Stimulated activated CD4-positive, alpha-beta T cell treated with anti-CD3 and anti-CD28 coated beads, Interleukin-1b, Interleukin-23, amount 100 ng/mL, for 48 hours (primary cell): ENCODE measurements around the gene PPARG.
A peak's percentile ranks its signal among the peaks of the same experiment; 100 is the strongest.
"Not testable (repeated sequence)": the region's sequence is repeated elsewhere in the genome, so short reads cannot be mapped to it uniquely, and the experiment has no call there.

Experiments
- DNase-seq: peaks from one replicate; pipeline ENCODE4 v3.0.0-alpha.2; 2020

PPARG gene

GRCh38 chr3:12383218-12383617, 94.3 kb downstream of the PPARG start:
- DNase-seq: no peak

DNA sequence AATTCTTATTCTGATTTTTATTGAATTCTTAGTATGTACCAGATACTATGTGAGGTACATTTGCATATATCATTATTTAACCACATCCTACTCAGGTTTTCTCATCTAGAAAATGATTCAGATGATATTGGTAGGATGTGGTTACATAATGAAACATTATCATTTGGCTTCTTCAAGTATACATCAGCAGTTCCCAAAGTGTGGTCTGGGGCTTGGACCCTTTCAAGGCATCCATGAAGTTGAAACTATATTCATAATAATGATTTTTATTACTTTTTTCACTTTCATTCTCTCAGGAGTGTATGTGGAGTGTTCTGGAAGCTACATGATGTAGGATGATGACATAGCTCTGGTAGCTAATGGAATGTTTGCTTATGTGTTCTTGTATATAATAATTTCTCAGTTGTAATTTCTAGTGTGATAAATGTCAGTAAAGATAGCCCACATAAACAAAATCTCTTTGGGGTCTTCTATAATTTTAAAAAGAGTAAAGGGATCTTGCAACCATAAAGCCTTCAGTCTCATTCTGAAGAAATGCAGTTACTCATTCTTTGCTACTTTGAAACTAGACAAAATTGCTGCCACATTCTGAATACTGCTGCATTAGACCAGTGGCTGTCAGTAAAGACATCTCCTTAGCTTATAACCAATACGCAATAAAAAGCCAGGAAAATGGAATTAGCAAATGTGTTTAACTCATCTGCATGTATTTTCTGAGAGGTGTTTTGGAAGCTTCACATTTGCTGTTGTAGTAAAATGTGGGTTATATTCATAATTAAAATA, 95.8 kb downstream of the PPARG start:
- peak; percentile 5 for DNase-seq

DNA sequence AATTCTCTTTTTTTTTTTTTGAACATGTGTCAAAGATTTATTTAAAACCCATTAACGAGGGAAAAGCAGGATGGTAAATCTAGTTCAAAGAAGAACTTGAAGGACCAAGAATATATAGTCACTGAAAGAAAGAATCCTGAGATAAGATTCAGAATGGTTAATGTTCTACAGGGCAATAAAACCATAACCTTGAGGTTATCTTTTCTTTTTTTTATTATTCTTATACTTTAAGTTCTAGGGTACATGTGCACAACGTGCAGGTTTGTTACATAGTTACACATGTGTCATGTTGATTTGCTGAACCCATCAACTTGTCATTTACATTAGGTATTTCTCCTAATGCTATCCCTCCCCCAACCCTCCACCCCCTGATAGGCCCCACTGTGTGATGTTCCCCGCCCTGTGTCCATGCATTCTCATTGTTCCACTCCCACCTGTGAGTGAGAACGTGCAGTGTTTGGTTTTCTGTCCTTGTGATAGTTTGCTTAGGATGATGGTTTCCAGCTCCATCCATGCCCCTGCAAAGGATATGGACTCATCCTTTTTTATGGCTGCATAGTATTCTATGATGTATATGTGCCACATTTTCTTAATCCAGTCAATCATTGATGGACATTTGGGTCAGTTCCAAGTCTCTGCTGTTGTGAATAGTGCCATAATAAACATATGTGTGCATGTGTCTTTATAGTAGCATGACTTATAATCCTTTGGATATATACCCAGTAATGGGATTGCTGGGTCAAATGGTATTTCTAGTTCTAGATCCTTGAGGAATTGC, 97.8 kb downstream of the PPARG start:
- not testable (repeated sequence) for DNase-seq

GRCh38 chr3:12388185-12388584, 99.3 kb downstream of the PPARG start:
- no peak for DNase-seq

DNA sequence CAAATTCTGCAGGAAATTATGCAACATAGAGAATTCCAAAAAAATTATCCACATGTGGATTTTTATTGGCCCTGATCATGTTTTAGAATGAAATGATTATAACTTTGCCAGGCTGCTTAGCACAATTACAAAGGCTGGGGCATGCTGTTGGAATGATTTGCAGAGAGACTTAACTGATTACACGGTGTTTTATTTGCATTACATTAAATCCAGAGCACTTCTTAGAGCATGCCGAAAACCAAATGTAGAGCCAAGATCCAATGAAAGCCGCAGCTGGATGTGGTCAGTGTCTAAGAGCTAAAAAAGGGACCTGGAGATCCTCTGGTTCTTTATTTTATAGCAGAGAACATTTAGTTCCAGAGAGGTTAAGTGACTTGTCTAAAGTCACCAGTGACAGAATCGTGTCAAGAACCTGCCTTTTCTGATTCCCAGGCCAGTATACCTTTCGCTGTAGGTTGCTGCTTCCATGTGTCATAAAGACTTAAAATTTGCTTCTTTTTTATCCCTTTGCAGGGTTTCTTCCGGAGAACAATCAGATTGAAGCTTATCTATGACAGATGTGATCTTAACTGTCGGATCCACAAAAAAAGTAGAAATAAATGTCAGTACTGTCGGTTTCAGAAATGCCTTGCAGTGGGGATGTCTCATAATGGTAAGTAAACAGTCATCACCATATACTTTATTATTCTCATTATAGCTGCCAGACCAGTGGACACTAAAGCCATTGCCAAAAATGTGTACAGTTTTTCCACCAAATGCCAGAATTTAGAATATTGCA, 103.4 kb downstream of the PPARG start:
- no peak for DNase-seq

DNA sequence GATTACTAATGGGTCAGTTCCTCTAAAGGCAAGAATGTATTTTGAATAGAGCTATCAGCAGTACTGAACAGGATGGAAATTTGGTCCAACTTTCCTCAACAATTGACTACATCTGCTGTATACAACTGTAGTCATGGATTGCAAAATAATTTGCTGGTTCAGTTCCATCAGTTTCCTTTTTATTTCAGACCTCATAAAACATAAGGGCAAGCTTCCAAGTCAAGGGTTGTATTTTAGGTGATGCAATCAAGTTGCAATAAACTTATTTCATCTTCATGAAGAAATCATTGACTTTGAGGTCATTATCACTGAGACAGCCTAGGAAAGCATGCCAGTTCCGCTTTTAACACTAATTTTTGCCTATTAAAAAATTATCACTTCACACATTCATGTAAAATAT, 105.0 kb downstream of the PPARG start:
- no peak for DNase-seq

DNA sequence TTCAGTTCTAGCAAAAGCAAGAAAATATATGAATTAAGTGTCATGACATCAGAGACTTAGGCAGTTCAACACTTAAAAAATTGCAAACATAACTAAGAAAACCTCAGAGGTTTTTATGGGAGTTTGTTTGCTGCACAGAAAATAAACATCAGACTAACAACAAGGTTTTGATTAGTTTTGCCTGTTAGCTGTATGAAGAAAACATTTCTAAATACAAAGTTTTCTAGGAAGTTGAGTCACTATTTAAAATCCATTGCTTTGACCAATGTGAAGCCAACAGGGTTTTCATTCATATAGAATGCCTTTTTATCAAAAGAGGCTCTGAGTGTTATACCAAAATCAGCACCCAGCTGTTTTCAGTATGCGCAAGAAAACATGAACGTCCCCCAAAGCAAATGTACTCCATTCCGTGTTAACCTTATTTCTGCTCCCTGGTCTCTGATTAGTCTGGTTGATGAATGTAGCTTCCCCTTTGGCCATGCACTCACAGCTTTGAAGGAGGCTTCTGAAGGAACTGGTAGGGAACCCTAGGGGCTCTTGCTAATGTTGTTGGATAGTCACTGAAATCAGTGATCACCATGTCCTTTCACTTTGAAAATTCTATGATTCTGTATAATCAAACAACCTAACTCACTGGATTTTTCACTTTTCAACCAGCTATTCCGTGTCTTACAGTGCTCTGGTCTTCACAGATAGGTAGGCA, 105.8 kb downstream of the PPARG start:
- DNase-seq: no peak

- peak; percentile 31 for DNase-seq
Measured at GRCh38 chr3:12395349-12396012, 106.6 kb downstream of the PPARG start.

- DNase-seq: no peak
Measured at GRCh38 chr3:12396471-12396870, 107.6 kb downstream of the PPARG start.

GRCh38 chr3:12399226-12399625, 110.4 kb downstream of the PPARG start:
- DNase-seq: no peak

GRCh38 chr3:12400616-12401194, 111.8 kb downstream of the PPARG start:
- no peak for DNase-seq

DNA sequence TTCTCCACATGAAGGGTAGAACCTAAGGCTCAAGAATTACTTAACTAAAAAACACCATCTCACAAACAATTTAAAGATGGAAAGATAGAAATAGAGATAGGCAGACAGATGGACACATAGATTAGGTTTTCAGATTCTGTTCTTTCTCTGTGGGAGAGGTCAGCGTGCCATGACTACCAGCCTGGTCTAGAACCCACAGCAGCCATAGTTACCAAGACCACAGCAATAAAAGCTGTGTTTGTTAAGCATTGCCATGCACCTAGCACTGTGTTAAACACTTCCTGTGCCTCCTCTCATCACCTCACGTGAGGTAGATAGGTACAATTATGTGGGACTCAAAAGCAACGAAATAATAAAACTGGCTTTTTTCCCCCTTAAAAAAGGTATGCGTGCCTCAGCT, 112.3 kb downstream of the PPARG start:
- no peak for DNase-seq

- DNase-seq: no peak
Measured at GRCh38 chr3:12405432-12406272, 116.8 kb downstream of the PPARG start.

DNA sequence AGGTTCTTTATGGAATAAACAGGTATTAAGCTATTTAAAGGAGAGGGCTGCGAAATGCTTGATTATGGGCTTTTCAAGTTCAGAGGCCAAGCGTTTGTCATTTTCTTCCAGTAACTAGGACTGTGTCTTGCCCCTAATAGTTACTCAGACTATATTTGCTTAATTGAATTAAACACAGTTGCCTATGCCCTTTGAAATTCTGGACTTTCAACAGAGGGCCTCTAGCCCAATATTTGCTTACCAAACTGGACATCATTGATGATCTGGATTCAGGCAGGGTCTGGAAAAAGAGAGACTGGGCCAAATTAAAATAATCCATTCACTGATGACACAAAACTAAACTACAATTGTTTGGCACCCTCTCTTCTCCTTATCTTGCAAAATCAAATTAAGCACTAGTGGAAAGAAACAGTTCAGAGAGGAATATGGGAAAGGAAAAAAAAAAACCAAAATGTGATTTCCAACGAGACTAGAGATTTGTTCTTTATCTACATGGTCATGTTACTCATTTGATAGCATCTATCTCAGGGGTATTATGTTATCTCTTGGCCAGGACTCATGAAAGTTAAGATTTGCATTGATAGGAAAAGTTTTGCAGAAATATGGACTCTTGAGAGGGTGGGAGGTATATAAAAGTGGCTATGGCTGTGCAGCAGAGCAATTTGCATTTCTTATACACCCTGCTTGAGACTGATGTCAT, 120.3 kb downstream of the PPARG start:
- DNase-seq: no peak

DNA sequence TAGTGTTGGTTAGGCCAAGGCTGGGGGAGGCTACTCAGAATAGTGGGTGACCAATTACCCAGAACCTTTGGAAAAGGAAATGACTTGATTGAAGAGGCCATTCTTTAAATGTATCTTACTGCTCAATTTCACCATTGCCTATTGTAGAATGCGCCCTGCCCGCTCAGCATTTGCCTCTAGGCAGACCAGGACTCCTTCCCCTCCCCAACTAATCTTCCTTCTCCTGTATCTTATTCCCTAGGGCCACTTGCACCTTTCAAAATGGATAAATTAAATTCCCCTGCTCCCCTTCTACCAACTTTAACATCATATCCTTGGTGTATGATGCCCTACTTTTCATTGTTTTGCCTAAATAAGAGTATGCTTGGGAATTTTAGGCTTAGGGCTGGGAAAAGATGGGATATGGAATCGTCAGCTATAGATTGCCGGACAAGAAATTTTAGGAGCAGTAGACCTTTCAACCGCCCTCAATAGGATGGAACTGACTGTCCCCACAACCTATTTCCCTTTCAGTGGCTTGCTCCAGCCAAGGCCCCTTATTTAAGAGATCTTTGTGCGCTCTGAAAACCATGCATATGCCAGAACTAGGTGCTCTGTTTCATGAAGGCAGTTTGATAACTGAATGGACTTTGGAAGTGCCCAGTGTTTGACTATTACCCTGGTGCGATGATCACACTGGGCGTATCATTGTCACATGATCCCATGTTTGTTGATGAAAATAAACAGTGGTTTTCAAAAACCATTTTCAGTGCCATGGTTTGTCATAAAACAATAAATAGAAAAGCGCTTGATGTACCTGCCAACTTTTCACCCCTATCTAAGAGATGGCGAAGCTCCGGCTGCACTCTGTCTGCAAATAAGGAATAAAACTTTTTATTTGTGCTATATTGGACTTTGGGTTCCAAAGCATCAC, 121.1 kb downstream of the PPARG start:
- no peak for DNase-seq

GRCh38 chr3:12413721-12414255, 124.9 kb downstream of the PPARG start:
- DNase-seq: no peak

DNA sequence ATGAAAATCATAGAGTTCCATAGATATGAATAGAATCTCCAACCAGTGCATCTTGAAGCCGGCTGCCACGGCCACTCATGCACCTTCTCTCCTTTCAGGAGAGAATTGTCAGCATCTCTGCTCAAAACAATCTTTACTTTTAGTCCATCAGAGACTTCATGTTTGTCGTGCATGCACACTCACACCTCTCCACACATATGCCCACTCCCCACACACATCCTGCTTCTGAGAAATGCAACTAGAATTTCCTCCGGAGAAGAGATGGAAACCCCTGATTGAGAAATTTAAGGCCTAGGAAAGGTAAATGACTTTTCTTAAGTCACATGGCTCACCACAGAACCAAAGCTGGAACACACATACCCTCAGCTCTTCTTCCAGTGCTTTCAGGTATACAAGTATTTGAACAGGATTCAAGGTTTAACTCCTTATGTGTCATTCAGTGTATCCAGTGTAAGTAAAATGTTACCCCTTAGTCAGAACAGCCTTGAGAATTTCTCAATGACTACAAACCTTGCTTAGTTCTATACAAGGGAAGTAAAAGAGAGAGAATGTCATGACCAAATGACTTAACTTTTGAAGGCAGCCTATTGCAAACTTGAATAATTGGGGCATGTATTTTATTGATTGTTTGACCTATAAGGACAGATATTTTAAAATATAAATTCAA, 126.3 kb downstream of the PPARG start:
- DNase-seq: peak; percentile 5

DNA sequence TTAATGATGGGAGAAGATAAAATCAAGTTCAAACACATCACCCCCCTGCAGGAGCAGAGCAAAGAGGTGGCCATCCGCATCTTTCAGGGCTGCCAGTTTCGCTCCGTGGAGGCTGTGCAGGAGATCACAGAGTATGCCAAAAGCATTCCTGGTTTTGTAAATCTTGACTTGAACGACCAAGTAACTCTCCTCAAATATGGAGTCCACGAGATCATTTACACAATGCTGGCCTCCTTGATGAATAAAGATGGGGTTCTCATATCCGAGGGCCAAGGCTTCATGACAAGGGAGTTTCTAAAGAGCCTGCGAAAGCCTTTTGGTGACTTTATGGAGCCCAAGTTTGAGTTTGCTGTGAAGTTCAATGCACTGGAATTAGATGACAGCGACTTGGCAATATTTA, 127.9 kb downstream of the PPARG start:
- no peak for DNase-seq
